Right lobe of liver (tissue), 6 donors: ENCODE results near the gene PRDM16. TPM values are rescaled to one million over a fixed set of nuclear protein-coding genes. Genes with fewer than 3 reads are reported as not detected.

ENCODE experiments used
- ATAC-seq, 4 donors: fragments of 200-7000 bp; cut with Tn5 transposase; one replicate each; pipeline ENCODE4 v1.9.1; 2020; ENCODE audit warnings: mild to moderate bottlenecking in 4 of 4, moderate library complexity in 4 of 4
- DNase-seq, 3 donors: peaks; one replicate each; pipeline ENCODE4 v3.0.0-alpha.2; 2020
- H3K27ac ChIP-seq, 3 donors: fragments of 200-600 bp; one replicate each; pipeline ENCODE4 v1.8.0; 2022
- H3K27me3 ChIP-seq, 2 donors: fragments of 200-600 bp; one replicate each; pipeline ENCODE4 v1.8.0; 2022
- H3K36me3 ChIP-seq, 4 donors: fragments of 200-600 bp; sonication (generic) in 1 of 4; one replicate each; pipeline versions ENCODE4 v1.5.1 to v1.8.0; 2017 to 2022; ENCODE audit warnings: control low read depth in 1 of 4
- H3K4me1 ChIP-seq, 4 donors: fragments of 200-600 bp; sonication (generic) in 1 of 4; one replicate each; pipeline versions ENCODE4 v1.5.1 to v1.8.0; 2017 to 2022; ENCODE audit warnings: control low read depth in 1 of 4
- H3K4me3 ChIP-seq, 3 donors: fragments of 200-600 bp; one replicate each; pipeline ENCODE4 v1.8.0; 2022
- H3K9me3 ChIP-seq, 4 donors: fragments of 200-600 bp; sonication (generic) in 1 of 4; one replicate each; pipeline versions ENCODE4 v1.5.1 to v1.8.0; 2017 to 2022; ENCODE audit warnings: control low read depth in 1 of 4
- CTCF ChIP-seq, 4 donors: fragments of 200-600 bp in 3 of 4; fragments of 450-650 bp in 1 of 4; IDR thresholded peaks; one replicate each; pipeline versions ENCODE4 v1.5.1 to v1.8.0; 2016 to 2022; ENCODE audit warnings: antibody characterized with exemption in 4 of 4, mild to moderate bottlenecking in 2 of 4
- POLR2A ChIP-seq: fragments of 450-650 bp; IDR thresholded peaks from one replicate; pipeline ENCODE4 v1.6.1; 2017; ENCODE audit warnings: antibody characterized with exemption, mild to moderate bottlenecking
- WGBS: methylation state at CpG from one replicate; pipeline ENCODE4 v1.1.6; 2018; ENCODE audit warnings: low coverage, low lambda C conversion rate; ENCODE audit not compliant: insufficient coverage; ENCODE audit errors: missing lambda C conversion rate; 5-methylcytosine and 5-hydroxymethylcytosine counted together
- intact Hi-C, 2 donors: fragments of 100-400 bp; cut with DNase I; formaldehyde crosslinking; loops; one replicate each; pipeline versions ENCODE4 v1.11.2 to v1.14.1; 2022
- total RNA-seq, 6 experiments: library from RNA; depleted of rRNA in 2 of 6; stranded (reverse); fragments of >200 nt in 2 of 6; fragmentation: NEBNext Ultra II Directional in 3 of 6; extraction: Animal tissue kit (Norgen Biotek cat#: 25700) in 3 of 6; gene quantifications; one replicate each; pipeline versions ENCODE4 v1.1.0 to v1.2.4, GENCODE V29; 2016 to 2023
- donor health status: DM: no; HTN: yes; CAD: no.
- donor health status: DM: no; HTN: no; CAD: no.
- donor health status: DM: no; HTN: no; CAD: no.
- donor health status: DM: no; HTN: yes; CAD: no.
- donor health status: DM: no; HTN: yes; CAD: no.

Gene PRDM16
- total RNA-seq, 6 experiments from 2014 or later, result 0.06 to 0.75 (median 0.28) TPM

DNA sequence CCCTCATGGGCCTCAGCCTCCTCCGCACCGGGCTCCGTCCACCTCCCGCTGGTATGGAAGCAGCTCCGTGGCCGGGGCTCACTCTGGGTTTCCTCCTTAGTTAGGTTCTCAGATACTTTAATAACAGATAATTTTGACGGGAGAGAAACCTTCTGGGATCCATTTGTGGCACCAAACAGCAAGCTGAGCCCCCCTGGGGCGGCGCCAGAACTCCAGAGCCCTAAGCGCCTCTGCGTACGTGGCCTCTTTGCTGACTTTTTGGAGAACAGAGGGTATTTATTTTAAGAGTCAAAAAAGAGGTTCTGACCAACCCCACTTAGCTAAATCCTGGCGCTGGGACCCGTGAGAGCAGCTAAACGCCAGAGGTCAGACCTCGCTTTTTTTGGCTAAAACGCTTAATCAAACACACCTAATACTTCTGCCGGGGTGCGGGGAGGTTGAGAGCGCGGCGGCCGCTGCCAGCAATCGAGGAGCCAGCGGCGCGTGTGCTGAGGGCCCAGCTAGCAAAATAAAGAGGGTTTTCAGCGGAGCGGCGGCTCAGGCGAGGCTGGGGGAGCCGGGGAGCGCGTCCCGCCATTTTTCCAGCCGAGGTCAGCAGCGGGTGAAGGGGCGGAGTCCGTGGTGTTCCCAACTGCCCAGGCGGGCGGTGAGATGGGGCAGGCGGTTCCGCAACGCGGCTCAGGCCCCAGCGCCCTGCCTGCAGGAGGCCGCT, 171.7 kb downstream of the PRDM16 start:
- ATAC-seq, result no peak
- WGBS, result 55% methylated on average over 14 of the region's 47 CpGs
- Histone ChIP-seq H3K27me3 (no peaks in the 10 kb centered on the region), H3K4me1 (no peaks in the 10 kb centered on the region), H3K9me3 (no peaks in the 10 kb centered on the region), H3K27ac (no peak overlapping the region), H3K4me3 (no peak overlapping the region), H3K36me3 (no peaks in the 10 kb centered on the region)
- no peak for TF ChIP-seq POLR2A
- no peak for TF ChIP-seq CTCF (IDR thresholded peaks at IDR 0.05)
- DNase-seq, result no peak
- intact Hi-C loops, result no loop called here

DNA sequence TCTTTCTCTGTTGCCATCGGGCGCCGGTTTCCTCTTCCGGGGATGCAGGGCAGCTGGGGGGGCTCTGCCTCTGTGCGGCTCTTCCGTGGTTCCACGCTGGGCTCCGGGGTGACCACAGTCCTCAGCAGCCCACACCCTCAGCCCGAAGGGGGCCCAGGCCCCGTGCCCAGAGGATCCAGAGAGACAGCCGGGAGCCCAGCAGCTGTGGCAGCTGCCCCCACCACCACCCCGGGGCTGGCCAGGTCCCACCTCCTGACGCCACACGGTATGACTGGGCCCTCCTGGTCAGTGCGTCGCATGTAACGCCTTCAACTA, 172.2 kb downstream of the PRDM16 start:
- 100% methylated on average over 2 of the region's 17 CpGs for WGBS
- H3K27ac ChIP-seq, result no peak overlapping the region
- intact Hi-C loops, result no loop called here
- no peak for ATAC-seq
- H3K27me3 ChIP-seq, result no peaks in the 10 kb centered on the region
- no peaks in the 10 kb centered on the region for H3K36me3 ChIP-seq
- DNase-seq, result no peak
- no peaks in the 10 kb centered on the region for H3K9me3 ChIP-seq
- H3K4me1 ChIP-seq, result no peaks in the 10 kb centered on the region
- H3K4me3 ChIP-seq, result no peak overlapping the region
- TF ChIP-seq CTCF (IDR thresholded peaks at IDR 0.05) (no peak), POLR2A (no peak)

DNA sequence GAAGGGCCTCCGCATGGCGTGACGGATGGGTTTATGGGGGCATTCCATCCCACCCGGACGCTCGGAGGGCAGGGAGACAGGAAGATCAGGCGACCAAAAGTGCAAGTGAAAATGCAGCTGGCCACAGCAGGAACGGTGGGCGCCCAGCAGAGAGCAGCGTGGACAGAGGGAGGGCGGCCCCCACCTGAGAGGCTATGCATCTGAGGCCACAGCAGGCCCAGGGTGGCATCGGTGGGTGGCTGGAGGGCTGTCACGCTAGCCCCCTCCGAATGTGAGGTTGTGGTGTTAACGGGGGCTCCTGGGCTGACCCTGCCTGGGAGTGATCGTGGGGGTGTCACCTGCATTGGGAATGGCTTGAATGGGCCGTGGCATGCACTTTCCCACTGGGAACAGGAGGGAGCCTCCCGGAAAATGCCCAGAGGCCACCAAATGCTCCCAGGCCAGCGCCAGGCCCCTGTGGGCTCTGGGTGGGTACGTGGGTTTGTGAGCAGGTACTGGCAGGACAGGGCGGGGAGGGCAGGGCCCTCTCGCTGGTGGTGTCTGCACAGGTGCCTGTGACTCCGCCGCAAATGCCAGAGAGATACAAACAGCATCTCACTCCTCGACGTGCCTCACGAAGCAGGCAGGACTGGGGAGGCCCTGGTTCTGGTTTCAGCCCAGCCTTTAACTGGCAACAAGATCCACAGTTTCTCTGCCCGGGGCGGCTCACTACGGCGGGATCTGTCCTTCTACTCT, 172.8 kb downstream of the PRDM16 start:
- Histone ChIP-seq H3K9me3 (no peaks in the 10 kb centered on the region), H3K27ac (no peak overlapping the region), H3K4me1 (no peaks in the 10 kb centered on the region), H3K4me3 (no peak overlapping the region), H3K27me3 (no peaks in the 10 kb centered on the region), H3K36me3 (no peaks in the 10 kb centered on the region)
- ATAC-seq, result no peak
- intact Hi-C loops, result no loop called here
- no peak for TF ChIP-seq POLR2A
- no peak for TF ChIP-seq CTCF (IDR thresholded peaks at IDR 0.05)
- WGBS, result 71% methylated on average over 6 of the region's 31 CpGs
- DNase-seq, result no peak

GRCh38 chr1:3242408-3243260, 173.6 kb downstream of the PRDM16 start:
- TF ChIP-seq CTCF (IDR thresholded peaks at IDR 0.05), result no peak
- no peak for TF ChIP-seq POLR2A
- H3K9me3 ChIP-seq, result no peaks in the 10 kb centered on the region
- no peaks in the 10 kb centered on the region for H3K4me1 ChIP-seq
- H3K4me3 ChIP-seq, result no peak overlapping the region
- DNase-seq, result no peak
- H3K36me3 ChIP-seq, result no peaks in the 10 kb centered on the region
- ATAC-seq, result no peak
- no peak overlapping the region for H3K27ac ChIP-seq
- H3K27me3 ChIP-seq, result no peaks in the 10 kb centered on the region
- WGBS, result 66% methylated on average over 19 of the region's 35 CpGs
- intact Hi-C loops, result no loop called here
